ENCODE results near the gene PIP5K1C.

The PIP5K1C gene

DNA sequence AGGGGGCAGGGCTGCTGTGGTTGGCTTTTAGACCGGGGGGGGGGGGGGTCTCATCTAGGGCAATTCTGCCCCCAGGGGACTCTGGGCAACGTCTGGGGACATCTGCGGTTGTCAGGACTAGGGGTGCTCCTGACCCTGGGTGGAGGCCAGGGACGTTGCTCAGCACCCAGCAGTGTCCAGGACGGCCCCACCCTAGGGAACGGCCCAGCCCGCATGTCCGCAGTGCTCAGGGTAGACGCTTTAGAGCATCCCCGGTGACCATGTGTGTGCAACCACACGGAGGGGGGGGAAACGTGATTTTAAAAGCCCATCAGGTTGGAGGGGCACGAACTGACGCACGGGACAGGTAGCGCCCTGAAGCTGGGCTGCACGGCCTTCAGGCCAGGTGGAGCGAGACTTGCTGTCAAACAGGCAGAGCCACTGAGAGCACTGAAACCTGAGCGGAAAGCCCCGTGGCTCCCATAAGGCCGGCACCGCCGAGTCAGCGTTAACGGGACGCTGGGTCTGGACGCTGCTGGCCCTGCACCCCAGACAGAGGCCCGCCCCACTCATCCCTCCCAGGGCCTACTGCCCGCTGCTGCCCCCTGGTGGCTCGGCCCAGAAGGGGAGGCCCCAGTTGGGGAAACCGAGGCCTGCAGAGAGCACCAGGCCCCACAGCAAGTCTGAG is 82.0 kb downstream of the PIP5K1C start:
- DNase-seq (ENCODE audit: low read depth), result no peak
- H3K4me3 ChIP-seq (ENCODE audit: low read depth, low read length), result no peak overlapping the region

- no peak for DNase-seq (ENCODE audit: low read depth)
- no peak overlapping the region for H3K4me3 ChIP-seq (ENCODE audit: low read depth, low read length)
Measured at GRCh38 chr19:3617463-3617862, 82.8 kb downstream of the PIP5K1C start.

DNA sequence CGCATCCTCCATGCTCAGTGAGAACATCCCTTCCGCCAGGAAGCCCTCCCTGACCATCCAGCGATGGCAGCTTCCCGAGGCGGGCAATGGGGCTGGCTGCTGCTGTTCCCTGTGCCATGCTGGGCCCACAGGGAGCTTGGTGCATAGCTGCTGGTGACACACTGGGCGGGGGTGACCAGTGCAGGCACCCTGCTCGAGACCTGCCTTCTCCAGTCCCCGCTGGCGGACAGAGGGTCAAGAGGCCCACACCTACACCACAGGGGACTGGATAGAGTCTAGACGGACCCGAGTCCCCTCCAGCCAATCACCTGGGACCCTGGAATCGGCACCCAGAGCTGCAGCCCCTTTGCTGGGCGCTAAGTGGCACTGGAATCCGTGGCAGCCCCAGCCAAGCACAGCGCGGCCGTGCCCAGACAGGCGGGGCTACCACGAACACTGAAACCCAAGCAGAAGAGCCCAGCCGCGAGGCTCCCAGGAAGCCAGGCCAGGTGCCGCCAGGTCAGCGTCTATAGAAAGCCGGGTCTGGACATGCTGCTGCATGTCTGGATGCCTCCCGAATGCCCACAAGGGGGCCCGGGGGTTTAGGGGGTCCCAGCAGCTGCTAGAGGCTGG is 84.6 kb downstream of the PIP5K1C start:
- H3K4me3 ChIP-seq (ENCODE audit: low read depth, low read length), result no peak overlapping the region
- no peak for DNase-seq (ENCODE audit: low read depth)

- H3K4me3 ChIP-seq (ENCODE audit: low read depth, low read length), result no peak overlapping the region
- DNase-seq (ENCODE audit: low read depth), result no peak
Measured at GRCh38 chr19:3614858-3615505, 85.3 kb downstream of the PIP5K1C start.

DNA sequence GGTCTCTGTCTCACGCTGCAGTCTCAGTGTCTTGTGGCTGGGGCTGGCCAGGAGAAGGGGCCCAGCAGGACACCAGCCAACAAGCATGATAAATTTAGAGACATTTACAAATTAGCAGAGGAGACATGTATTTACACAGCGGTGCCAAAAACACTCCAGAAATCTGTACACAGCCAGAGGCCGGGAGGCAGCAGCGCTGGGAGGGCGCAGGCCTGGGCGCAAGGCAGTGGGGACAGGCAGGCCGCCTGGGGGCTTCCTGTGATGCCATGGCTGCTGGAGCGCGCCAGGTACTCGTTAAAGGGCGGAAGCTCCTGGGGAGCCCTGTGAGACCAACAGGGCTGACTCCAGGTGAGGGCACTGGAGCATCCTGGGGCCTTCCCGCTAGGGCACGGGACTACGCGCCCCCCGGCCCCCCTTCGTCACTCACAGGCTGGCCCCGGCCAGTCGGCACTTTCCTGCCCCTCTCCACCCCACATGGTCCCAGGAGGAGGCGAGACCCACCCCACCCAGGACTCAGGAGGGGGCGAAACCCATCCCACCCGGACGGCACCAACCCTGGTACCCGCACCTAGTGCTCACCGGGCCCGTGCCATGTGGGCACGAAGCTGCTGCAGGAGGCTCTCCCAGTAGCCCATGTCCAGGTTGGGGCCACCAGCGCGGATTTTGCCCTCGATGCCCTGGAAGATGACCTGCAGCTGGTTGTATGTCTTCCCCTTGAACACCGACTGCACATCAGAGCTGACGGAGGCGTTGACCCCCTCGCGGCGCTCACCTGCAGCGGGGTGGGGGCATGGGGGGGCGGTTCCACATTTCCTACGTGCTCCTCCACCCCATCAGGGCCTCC is 86.2 kb downstream of the PIP5K1C start:
- no peak for DNase-seq (ENCODE audit: low read depth)
- H3K4me3 ChIP-seq (ENCODE audit: low read depth, low read length), result no peak overlapping the region

DNA sequence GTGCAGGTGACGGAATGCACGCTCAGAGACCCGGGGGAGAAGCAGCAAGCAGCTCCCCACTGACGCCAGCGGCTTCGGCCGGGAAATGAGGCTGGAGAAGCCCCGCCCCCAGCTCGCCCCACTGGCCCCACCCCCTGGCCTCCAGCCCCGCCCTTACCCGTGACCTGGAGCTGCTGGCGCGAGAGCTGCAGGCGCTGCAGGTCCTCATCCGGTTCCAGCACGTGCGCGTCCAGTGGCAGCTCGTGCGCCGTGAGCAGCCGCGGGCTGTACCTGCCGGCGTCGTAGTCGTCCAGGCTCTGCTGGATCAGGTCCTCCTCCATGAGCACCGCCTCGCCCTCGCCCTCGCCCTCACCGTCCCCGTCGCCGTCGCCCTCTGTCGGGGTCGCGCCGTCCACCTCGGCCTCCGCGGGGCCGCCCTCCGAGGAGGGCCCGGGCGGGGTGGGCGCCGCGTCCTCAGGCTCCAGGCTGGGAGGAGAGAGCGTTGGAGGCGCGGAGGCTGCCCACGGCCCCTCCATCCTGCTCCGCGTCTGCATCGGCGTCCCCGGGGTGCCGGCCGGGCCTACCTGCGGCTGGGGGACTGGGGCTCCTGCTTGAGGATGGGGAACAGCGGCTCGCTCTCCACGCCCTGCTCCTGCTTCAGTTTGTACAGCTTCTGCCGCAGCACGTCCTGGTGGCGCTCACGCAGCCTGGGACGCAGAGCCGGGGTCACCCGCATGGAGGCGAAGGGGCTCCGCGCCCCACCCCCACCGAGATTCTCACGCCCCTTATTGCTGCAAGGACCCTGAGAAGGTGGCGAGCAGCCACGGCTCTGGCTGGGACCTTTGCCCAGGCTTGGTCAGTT is 87.1 kb downstream of the PIP5K1C start:
- DNase-seq (ENCODE audit: low read depth), result no peak
- no peak overlapping the region for H3K4me3 ChIP-seq (ENCODE audit: low read depth, low read length)

DNA sequence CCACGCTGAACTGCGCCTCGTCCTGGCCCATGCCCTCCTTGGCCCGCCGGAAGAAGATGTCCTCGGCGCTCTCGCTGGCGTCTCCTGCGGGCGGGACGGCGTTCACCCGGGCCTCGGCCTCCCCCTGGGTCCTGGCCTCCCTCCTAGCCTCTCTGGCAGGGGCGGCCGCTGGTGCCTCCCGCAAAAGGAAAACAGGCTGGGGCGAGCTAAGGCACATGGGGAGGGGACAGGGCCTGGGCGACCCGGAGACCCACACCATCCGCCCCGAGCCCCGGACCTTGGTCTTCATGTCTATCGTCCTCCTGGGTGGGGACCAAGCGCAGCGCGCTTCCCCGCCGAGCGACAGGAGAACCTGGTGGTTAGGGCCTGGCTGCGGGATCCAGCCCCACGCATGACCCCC is 87.9 kb downstream of the PIP5K1C start:
- H3K4me3 ChIP-seq (ENCODE audit: low read depth, low read length), result no peak overlapping the region
- DNase-seq (ENCODE audit: low read depth), result no peak

- DNase-seq (ENCODE audit: low read depth), result no peak
- H3K4me3 ChIP-seq (ENCODE audit: low read depth, low read length), result no peak overlapping the region
Measured at GRCh38 chr19:3611841-3612240, 88.4 kb downstream of the PIP5K1C start.

DNA sequence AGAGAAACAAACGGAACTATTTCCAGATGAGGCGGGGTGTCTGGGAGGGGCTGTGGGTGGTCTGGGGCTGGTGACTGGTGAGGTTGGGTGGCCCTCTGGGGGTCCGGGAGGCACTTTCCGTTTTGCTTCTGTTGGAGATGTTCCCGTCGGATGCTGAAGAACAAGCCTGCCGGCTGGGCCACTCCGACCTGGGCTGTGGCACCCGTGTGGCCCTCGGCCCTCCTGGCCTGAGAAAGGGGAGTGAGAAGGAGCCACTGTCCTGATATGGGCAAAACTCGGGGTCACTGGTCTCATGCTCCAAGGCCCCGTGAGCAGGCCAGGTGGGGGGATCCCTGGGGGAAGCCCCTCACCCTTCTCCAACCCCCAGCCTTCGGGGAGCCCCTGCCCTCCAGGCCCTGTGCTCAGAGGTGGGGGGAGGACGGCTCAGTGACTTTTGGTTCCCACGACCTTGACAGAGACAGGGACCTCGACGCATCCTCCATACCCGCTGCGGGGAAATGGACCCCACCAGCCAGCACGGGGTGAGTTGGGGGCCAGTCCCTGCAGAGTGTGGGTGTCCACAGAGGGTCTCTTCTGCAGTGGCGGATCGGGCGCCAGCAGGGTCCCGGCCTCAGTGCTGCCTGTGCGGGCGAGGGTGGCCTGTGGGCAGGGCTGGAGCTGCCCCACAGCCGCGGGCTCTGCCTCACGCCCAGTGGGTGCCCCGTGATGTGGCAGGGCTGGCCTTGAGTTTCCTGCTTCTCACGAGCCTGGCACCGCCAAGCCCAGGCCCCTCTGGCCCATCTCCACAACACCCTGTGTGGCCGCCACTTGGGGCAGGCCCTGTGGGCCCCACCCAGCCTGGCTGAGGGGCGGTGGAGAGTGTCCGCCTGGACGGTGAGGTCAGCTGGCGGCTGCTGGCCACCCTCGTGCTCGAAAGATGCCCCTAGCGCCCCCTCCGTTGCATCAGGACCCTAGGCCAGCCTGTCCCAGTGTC is 89.2 kb downstream of the PIP5K1C start:
- H3K4me3 ChIP-seq (ENCODE audit: low read depth, low read length), result no peak overlapping the region
- DNase-seq (ENCODE audit: low read depth), result no peak

- no peak overlapping the region for H3K4me3 ChIP-seq (ENCODE audit: low read depth, low read length)
- no peak for DNase-seq (ENCODE audit: low read depth)
Measured at GRCh38 chr19:3609779-3610719, 90.2 kb downstream of the PIP5K1C start.

- H3K4me3 ChIP-seq (ENCODE audit: low read depth, low read length), result no peak overlapping the region
Measured at GRCh38 chr19:3608750-3609322, 91.4 kb downstream of the PIP5K1C start.

DNA sequence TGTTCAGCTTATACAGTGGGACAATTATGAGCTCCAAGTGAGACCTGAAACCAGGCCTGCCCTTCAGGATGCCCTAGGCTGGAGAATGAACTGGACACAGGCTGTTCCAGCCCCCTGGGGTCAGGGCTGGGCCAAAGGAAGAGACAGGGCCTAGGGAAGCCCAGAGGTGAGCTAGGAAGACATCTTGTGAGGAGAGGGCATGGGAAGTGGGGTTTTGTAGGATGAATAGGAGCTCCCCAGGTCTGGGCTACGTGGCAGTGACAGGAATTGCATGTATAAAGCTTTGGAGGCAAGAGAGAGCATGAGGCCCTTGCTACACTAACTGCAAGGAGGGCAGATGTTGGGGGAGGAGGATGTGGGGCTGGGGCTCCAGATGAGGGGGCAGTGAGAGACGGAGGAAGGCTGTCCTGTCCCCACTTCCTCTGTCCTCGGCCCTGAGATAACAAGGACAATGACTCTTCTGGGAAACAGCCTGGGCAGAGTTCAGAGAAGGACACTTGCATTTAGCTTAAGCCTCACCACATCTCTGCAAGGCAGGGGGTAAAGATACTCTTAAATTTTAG is 92.1 kb downstream of the PIP5K1C start:
- peak overlapping the region; percentile 61 for H3K4me3 ChIP-seq (ENCODE audit: low read depth, low read length)
- no peak for DNase-seq (ENCODE audit: low read depth)

More at GRCh38 chr19:3608750-3609322, 91.4 kb downstream of the PIP5K1C start:
- DNase-seq (ENCODE audit: low read depth), result no peak

DNA sequence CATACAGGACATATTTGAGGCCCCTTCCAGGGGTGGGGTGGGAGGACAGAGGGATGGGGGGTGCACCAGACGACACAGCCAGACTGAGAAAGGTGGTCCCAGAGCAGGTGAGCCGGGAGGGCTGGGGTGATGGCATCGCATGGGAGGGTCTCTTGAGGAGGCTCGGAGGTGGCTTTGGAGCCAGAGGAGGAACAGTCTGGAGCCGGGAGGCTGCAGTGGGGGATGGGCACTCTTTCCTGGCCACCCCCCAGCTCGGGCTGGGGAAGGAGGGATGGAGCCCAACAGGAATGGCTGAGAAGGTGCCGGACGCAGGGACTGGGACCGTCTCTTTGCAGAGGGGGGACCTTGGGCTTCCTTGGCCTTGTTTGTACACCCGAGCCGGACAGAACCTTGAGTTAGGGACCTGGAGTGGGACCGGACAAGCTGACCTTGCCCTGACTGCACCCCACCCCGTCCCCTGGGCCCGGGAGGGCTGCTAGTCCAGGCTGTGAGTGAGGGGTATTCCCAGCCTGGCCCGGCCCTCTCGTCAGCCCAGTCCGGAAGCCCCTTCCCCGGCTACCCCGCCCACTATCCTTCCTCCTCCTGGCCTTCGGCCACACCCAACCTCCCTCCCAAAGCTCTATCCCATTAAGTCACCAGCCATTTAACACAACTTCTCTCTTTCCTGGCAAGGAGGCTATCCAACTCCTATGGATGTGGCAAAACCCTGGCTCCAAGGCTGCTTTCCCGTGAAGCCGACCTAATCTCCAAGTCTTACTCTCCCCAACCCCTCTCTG is 92.8 kb downstream of the PIP5K1C start:
- no peak for DNase-seq (ENCODE audit: low read depth)
- H3K4me3 ChIP-seq (ENCODE audit: low read depth, low read length), result peak overlapping the region; percentile 61

DNA sequence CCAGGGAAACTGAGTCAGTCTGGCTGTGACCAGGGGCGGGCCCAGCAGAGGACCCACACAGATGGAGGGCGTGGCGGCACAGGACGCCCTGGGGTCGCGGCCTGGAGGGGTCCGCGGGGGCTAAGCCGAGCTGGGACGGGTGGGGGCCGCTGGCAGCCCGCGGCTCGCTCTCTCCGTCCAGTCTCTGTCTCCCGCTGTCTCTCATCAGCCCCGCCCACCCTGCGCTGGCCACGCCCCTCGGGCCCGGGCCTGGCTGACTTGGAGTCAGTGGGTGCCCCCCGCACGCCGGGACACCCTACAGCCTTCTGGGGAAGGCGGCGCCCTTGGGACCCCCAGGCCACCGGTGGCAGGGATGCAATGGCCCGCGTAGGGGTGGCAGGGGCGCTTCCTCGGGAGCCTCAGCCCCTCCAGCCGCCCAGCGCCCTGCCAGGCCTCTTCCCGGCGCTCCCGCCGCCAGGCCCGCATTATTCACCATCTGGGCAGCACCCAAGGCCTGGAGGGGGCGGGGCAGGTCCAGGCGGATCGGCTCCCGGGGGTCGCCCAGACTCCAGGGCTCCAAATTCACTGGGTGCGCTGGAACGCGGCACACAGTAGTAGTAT is 93.5 kb downstream of the PIP5K1C start, which contains the start of gene TBXA2R:
TBXA2R (minus strand) TSS at position 186 of the 600 bp plus-strand sequence. CDS start 6,241 bp downstream, outside the sequence.
- peak; percentile 13 for DNase-seq (ENCODE audit: low read depth)
- peak within 1 kb of the TSS; percentile 61 for H3K4me3 ChIP-seq (ENCODE audit: low read depth, low read length)

DNA sequence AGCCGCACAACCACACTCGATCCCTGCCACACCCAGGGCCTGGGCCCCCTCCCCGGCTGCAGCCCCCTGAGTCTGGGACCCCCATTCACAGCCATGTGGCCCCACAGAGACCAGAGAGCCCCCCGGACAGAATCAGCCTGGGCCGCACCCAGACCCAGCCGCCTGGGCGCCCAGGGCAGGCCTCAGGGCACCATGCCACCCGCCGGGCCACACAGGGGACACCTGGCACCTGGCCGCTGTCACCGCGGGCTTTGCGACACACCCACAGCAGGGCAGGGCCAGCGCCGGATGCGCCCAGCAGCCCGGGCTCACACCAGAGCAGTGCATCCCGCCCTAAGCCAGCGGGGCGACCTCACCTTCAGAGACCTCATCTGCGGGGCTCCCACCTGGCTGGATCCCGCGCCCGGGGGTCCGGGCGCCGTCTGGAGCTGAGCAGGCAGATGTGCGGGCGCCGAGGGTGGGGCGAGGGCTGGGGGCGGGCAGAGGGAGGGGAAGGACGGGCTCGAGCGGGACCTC is 94.0 kb downstream of the PIP5K1C start:
- DNase-seq (ENCODE audit: low read depth), result no peak
- H3K4me3 ChIP-seq (ENCODE audit: low read depth, low read length), result peak overlapping the region; percentile 61

All from skeletal muscle cell (primary cell).